GM18520 (cell line): ENCODE results near the gene MBD5.

Experiments used
- ATAC-seq: cut with Tn5 transposase; IDR thresholded peaks from one replicate; pipeline ENCODE4 v1.9.1; 2021; ENCODE audit not compliant: unreplicated experiment

MBD5 gene

DNA sequence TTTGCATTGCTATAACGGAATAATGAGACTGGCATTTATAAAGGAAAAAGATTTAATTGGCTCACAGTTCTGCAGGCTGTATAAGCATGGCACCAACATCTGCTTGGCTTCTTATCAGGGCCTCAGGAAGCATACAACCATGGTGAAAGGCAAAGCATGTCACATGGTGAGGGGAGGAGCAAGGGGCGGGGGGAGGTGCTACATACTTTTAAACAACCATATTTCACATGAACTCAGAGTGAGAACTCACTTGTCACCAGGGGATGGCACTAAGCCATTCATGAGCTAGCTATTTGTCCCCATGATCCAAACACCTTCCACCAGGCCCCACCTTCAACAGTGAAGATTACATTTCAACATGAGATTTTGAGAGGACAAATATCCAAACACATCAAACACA, 188.7 kb downstream of the MBD5 start:
- ATAC-seq, result no peak

DNA sequence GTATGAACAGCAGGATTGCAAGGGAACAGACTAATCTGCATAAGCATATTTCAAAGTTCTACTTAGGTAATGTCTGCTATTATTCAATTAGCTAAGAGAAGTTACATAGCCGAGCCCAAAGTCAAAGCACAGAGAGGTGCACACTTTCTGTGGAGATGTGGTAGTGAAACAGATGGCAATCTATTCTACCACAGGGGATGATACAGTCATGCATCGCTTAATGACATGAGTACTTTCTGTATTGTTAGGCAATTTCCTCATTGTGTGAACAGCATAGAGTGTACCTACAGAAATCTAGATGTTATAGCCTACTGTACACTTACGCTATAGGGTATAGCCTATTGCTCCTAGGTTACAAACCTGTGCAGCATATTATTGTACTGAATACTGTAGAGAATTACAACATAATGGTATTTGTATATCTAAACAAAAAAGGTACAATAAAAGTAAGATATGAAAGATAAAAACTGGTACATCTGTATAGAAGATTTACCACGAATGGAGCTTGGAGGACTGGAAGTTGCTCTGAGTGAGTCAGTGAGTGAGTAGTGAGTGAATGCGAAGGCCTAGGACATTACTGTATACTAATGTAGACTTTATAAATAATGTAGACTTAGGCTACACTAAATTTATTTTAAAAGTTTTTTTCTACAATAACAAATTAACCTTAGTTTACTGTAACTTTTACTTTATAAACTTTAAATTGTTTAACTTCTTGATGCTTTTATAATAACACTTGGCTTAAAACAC, 197.6 kb downstream of the MBD5 start:
- no peak for ATAC-seq

DNA sequence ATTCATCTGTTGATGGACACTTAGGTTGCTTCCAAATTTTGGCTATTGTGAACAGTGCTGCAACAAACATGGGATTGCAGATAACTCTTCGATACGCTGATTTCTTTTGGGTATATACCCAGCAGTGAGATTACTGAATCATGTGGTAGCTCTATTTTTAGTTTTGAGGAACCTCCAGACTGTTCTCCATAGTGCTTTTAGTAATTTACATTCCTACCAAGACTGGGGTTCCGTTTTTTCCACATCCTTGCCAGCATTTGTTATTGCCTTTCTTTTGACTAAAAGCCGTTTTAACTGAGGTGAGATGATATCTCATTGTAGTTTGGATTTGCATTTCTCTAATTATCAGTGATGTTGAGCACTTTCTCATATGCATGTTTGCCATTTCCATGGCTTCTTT, 200.3 kb downstream of the MBD5 start:
- no peak for ATAC-seq

DNA sequence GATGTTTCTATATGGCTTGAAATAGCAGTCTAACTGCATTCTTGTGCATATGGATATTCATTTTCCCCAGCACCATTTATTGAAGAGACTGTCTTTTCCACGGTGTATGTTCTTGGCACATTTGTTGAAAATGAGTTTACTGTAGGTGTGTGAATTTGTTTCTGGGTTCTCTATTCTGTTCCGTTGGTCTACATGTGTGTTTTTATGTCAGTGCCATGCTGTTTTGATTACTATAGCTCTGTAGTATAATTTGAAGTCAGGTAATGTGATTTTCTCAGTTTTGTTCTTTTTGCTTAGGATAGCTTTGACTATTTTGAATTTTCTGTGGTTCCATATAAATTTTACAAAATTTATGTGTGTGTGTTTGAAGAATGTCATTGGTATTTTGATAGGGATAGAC, 201.0 kb downstream of the MBD5 start:
- no peak for ATAC-seq

DNA sequence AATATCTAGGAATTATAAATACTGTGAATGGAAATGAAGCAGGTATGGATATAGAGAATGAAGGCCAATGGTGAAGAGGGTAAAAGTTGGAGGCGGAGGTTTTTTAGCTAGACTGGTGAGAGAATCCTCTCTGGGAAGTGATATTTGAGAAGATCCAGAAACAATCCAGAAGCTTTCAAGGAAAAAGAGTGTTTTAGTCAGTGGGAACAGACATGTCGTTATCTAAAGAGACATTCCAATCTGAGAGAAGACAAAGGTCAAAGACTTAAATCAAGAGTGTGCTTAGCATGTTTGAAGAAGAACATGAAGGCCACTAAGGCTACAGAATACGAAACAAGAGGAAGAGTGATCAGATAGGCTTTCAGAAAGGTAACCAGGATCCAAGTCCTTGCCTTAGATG, 211.0 kb downstream of the MBD5 start:
- ATAC-seq, result no peak

DNA sequence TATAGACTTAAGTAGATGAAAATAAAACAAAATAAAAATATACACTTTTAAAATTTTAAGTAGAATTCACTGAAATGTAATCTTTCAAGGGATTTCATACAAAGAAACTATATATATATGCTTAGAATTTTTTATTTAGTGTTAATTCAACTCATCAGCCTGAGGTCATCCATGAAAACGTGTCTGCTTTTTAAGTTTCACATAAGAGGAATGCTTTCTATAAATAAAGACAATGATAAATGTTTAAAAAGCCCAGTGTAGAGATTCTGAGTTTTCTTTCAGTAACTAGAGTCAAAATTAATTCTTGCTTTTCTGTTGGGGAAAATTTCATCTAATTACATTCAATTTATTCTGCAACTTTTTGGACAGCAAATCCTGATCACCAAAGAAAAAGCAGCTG, 213.3 kb downstream of the MBD5 start:
- ATAC-seq, result no peak

DNA sequence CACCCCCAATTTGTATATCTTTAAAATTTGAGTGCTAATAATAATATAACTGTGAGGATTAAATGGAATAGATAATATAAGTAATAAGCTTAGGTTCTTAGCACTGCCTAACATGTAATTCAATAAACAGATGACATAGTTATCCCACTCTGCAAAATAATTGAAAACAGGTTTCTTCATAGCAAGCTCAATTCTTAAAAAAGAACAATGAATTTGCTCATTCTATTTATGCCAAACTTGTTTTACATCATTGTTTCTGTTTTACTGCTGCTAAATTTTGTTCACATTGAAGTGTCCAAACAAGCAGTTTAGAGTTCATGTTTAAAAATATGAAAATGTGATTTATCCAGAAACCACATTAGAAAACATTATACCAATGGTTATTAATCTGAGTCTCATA, 217.0 kb downstream of the MBD5 start:
- ATAC-seq, result no peak

DNA sequence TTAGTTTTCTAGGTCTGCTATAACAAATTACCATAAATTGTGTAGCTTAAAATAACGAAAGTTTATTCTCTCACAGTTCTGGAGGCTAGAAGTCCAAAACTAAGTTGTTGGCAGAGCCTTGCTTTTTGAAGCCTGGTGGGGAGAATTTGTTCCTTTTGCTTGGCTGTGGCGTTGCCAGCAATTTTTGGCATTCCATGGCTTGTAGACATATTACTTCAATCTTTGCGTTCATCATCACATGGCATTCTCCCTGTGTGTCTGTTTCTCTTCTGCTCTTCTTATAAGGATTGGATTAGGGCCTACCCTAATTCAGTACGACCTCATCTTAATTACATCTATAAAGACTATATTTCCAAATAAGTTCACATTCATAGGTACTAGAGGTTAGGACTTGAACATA, 217.7 kb downstream of the MBD5 start:
- ATAC-seq, result no peak

DNA sequence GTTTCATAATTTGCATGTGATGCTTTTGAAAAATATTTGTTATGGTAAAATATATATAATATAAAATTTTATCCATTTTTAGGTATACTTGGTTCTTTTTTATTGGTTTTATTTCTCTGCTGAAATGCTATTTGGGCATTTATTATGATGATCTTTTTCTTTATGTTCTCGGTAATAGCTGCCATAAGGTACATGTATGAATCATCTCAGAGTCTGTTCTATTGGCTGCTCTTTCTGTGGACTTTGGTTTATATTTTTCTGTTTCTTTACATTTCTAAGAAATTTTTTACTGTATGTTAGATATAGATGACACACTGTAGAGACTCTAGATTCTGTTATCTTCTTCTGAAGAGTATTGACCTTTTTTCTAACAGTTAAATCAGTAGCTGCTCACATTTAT, 219.9 kb downstream of the MBD5 start:
- no peak for ATAC-seq

DNA sequence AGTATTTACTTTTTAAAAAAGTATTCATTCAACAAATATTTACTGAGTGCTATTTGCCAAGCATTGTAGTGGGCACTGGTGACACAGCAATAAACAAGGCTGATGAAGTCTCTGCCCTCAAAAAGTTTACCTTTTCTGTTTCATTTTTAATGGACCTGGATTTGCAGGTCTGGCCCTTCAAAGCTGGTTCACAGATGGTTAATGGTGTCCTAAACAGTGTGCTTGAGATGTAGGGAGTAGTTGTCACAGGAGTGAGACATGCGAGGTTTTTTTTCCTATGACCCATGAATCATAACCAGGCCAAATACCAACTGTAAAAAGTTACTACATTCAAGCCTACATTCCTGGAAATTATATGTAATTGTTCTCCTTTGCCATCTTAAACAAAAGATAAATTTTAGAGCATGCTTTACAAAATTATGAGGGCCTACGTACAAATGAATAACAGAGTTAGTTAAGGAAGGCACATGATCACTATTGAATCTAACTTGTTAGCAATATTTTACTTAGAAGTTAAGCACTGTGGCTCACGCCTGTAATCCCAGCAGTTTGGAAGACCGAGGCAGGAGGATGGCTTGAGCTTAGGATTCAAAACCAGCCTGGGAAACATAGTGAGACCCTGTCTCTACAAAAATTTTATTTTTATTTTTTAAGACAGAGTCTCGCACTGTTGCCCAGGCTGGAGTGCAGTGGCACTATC, 223.9 kb downstream of the MBD5 start:
- no peak for ATAC-seq

DNA sequence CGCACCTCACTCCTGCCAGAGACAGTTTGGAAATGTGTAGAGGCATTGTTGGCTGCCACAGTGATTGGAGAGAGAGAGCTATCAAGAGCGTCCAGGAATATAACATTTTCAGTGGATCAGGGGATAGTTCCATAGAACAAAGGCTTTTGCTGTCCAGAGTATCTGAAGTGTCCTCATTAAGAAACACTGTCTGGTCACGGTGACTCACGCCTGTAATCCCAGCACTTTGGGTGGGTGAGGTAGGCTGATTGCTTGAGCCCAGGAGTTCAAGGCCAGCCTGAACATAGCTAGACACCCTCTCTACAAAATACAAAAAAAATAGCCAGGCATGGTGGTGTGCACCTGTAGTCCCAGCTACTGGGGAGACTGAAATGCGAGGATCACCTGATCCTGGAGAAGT, 231.1 kb downstream of the MBD5 start:
- no peak for ATAC-seq

DNA sequence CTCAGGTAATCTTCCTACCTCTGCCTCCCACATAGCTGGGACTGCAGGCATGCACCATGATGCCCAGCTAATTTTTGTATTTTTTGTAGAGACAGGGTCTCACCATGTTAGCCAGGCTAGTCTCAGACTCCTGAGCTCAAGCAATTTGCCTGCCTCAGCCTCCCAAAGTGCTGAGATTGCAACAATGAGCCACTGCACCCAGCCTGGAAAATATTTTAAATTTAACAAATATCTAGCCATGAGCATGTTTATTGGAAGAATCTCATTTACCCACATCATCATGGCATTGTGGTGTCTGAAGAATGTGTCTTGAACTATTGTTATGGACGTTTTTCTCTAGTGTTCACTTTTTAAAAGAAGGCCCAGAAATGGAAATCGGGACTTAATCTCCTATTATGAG, 231.8 kb downstream of the MBD5 start:
- ATAC-seq, result no peak

DNA sequence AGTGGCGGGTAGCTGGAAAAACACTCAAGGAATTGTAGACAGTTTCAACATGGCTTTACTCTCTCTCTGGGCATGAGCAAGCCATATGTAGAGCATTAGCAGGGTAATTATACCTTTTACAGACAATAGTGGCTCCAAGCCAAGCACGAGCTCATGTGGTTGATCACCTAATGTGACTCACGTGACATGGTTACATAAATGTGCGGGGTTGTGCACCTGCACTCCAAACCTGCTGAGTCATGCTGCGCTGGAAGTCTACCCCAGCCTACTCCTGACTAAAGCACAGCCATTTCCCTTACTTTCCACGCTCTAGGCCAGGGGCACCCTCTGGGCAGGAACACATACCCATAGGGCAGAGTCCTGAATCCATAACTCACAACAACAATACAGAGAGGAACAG, 232.8 kb downstream of the MBD5 start:
- ATAC-seq, result no peak

DNA sequence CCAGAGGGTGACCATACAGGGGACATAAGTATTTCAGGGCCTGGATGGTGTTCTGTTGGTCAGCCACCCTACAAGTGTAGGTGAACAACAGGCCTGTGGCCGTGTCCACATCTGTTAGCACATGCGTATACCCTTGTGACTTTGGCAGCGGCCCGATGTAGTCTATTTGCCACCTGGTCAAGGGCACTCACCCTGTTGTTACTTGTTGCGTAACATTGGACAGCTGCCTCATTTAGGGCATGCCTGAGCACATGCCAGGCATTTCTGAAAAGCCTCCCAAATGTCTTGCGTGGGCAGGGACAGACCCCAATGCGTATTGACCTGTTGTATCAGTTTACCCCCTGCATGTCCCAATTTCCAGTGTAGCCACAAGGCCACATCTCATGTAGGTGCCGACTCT, 235.0 kb downstream of the MBD5 start:
- ATAC-seq, result no peak

DNA sequence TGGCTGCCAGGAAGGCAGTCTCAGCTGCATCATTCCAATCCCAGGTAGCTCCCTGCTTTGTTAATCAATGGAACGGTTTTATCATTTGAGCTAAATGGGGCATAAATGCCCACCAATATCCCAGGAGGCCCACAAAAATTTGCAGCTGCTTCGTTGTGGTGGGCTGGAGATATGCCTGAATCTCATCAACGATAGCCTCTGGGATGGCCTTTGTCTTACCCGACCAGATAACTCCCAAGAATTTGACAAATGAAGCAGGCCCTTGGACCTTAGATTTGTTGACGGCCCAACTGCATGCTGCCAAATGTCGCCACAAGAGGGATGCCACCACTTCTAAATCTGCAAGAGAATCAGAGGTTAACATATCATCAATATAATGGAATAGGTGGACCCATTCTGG, 236.4 kb downstream of the MBD5 start:
- ATAC-seq, result no peak

DNA sequence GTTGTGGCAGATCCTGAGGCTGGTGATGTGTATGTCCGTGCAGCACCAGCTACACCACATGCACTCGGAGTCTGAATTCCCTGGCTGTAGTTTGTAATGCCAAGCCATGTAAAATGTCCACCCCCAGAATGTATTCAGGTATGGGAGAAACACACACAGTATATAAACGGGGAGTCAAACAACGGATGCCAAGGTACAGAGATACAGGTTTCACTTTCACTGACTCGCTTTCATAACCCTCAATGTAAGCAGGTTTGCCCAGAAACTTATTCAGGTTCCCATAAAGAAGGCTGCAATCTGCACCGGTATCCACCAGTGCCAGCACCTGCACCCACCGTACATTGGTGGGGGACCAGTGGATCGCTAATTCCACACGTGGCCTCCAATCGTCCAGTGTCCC, 237.2 kb downstream of the MBD5 start:
- ATAC-seq, result no peak

DNA sequence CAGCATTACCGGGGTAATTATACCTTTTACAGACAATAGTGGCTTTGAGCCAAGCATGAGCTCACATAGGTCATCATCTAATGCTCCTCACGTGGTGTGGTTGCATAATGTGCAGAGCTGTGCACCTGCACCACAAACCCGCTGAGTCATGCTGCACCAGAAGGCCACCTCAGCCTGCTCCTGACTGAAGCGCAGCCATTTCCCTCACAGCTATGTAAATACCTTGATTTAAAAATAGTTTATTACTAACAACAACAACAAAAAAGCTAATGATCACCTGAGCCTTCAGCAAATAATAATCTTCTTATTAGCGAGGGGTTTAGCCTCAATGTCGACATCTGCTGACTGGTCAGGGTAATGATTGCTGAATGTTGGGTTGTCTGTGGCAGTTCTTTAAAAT, 238.8 kb downstream of the MBD5 start:
- ATAC-seq, result no peak

DNA sequence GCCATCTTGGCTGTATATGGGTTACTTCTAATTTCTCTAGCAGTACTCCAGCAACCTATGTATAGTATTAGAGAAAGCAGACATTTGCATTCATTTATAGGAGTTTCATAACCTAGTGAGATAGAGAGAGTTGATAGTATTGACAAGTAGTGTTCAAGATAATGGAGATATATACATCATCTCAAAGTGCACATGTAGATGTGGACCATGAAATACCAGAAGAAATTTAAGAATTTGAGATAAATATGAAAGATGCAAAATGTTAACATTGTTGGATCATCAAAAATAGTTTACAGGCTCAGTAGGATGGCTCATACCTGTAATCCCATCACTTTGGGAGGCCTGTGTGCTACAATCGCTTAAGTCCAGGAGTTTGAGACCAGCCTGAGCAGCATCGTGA, 243.0 kb downstream of the MBD5 start:
- no peak for ATAC-seq

DNA sequence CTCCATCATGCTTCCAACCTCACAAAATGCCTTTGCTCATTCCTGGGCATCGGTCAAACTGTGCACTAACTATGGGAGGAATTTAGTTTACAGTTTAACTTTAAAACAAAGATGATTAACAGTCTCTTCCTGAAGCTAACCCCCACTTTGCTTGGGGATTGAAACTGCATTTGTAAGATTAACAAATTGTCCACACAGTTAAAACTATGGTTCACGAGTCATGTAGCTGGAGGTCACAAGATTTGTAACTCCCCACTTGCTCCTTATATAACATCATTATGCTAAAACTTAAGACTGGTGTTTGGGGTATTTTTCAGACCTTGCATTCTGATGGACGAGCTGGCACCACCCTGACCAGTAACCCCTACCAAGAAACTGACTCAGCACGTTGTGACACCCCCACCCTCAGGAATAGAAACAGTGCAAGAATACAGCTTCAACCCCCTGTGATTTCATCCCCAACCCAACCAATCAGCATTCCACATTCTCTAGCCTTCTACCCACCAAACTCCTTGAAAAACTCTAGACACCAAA, 252.3 kb downstream of the MBD5 start:
- ATAC-seq, result no peak

DNA sequence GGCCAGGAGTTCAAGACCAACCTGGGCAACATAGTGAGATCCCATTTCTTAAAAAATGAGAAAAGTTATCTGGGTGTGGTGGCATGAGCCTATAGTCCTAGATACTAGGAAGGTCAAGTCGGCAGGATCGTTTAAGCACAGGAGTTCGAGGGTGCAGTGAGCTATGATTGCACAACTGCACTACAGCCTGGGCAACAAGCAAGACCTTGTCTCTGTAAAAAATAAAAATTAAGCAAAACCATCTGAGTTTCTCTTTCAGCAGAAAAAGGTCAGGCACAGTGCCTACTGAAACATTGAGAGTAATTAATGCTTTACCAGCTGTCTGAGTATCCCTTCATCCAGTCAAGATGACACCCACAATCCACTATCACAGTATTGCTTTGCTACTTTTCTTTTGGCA, 258.3 kb downstream of the MBD5 start:
- ATAC-seq, result no peak

DNA sequence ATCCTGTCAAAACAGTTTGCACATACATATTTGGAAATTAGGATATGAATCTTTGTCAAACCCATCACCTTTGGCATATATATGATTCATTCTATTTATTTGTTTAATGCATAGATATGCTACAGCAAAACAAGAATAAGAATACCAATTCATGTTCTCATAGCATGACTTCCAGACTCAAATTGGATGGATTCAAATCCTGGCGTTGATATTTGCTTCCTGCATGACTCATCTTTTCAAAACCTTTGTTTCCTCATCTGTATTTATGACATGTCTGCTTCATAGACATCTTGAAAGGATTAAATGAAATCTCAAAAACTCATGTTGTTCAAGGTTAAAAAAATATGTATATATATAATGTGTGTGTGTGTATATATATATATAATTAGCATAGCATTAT, 261.3 kb downstream of the MBD5 start:
- no peak for ATAC-seq

DNA sequence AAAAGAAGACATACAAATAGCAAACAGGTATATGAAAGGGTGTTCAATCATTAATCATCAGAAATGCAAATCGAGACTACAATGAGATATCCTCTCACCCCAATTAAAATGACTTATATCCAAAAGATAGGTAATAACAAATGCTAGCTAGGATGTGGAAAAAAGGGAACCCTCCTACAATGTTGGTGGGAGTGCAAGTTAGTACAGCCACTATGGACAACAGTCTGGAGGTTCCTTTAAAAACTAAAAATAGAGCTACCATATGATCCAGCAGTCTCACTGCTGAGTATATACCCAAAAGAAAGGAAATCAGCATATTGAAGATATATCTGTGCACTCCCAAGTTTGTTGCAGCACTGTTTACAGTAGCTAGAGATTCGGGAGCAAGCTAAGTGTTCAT, 271.5 kb downstream of the MBD5 start:
- no peak for ATAC-seq

DNA sequence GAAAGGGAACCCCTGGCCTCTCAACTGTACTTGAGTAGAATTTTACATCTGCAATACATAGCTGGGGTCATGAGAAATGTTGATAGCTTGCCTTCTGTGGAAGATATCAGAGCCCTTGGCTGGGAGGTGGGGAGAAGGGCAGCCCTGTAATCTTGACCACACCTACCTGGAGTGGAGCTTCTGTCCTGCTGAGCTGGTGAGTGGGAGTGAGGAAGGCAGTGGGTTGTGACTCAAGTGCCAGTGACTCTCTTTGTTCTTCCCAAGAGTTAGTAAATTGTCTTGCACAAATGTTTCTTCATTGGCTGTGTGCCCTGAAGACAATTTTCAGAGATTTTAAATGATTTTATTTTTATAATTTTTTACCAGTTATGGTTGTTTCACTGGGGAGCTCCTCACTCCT, 277.3 kb downstream of the MBD5 start:
- ATAC-seq, result no peak
